Liver (tissue), 9 donors: ENCODE results near the gene NT5C1A. TPM values are rescaled to one million over a fixed set of nuclear protein-coding genes. Genes with fewer than 3 reads are reported as not detected.

ENCODE experiments used
- DNase-seq: peaks from one replicate; pipeline ENCODE4 v3.0.0-alpha.2; 2017; ENCODE audit warnings: low spot score
- H3K27ac ChIP-seq, 2 donors: one replicate each; pipeline ENCODE4 v1.7.0; 2013; ENCODE audit warnings: inconsistent platforms in 2 of 2, low read length in 2 of 2, control low read depth in 1 of 2, low read depth in 1 of 2, mild to moderate bottlenecking in 1 of 2
- H3K27me3 ChIP-seq, 4 donors: one replicate each; pipeline versions ENCODE4 v1.6.1 to v1.7.0; 2013; ENCODE audit warnings: low read length in 3 of 4, inconsistent platforms in 1 of 4, mild to moderate bottlenecking in 1 of 4, moderate library complexity in 1 of 4; ENCODE audit not compliant: control insufficient read depth in 4 of 4, insufficient read depth in 4 of 4
- H3K36me3 ChIP-seq, 4 donors: one replicate each; pipeline versions ENCODE4 v1.6.1 to v1.7.0; 2013; ENCODE audit warnings: low read length in 3 of 4, mild to moderate bottlenecking in 3 of 4, low read depth in 1 of 4, moderate library complexity in 1 of 4; ENCODE audit not compliant: control insufficient read depth in 4 of 4, insufficient read depth in 3 of 4
- H3K4me1 ChIP-seq, 4 donors: one replicate each; pipeline versions ENCODE4 v1.6.1 to v1.7.0; 2013; ENCODE audit warnings: low read length in 3 of 4, mild to moderate bottlenecking in 3 of 4, moderate library complexity in 1 of 4; ENCODE audit not compliant: control insufficient read depth in 4 of 4, insufficient read depth in 4 of 4
- H3K4me3 ChIP-seq, 3 donors: one replicate each; pipeline versions ENCODE4 v1.6.1 to v1.7.0; 2013; ENCODE audit warnings: low read length in 3 of 3, control low read depth in 1 of 3, low read depth in 1 of 3, mild to moderate bottlenecking in 1 of 3
- H3K9ac ChIP-seq, 2 donors: one replicate each; pipeline ENCODE4 v1.7.0; 2013; ENCODE audit warnings: low read length in 2 of 2, mild to moderate bottlenecking in 2 of 2, moderate library complexity in 2 of 2, control low read depth in 1 of 2, low read depth in 1 of 2
- H3K9me3 ChIP-seq, 4 donors: one replicate each; pipeline versions ENCODE4 v1.6.1 to v1.7.0; 2013; ENCODE audit warnings: low read length in 3 of 4; ENCODE audit not compliant: control insufficient read depth in 4 of 4
- CTCF ChIP-seq: fragments of 150-350 bp; IDR thresholded peaks from 2 replicates; pipeline ENCODE4 v1.5.1; 2017; ENCODE audit warnings: improper control_type of control experiment, low read depth, low read length; ENCODE audit not compliant: missing input control
- FOXA2 ChIP-seq: IDR thresholded peaks from 2 replicates; pipeline ENCODE4 v1.6.1; 2016; ENCODE audit warnings: antibody characterized with exemption
- GABPA ChIP-seq, 2 donors: IDR thresholded peaks in 1 of 2; conservative IDR thresholded peaks in 1 of 2; 2 replicates each; pipeline ENCODE4 v1.6.1; 2016; ENCODE audit warnings: antibody characterized with exemption in 2 of 2, mild to moderate bottlenecking in 1 of 2, moderate library complexity in 1 of 2
- HNF4G ChIP-seq: IDR thresholded peaks from 2 replicates; pipeline ENCODE4 v1.6.1; 2016; ENCODE audit warnings: antibody characterized with exemption
- JUND ChIP-seq, 2 donors: IDR thresholded peaks; 2 replicates each; pipeline ENCODE4 v1.6.1; 2016; ENCODE audit warnings: antibody characterized with exemption in 2 of 2
- MAX ChIP-seq: IDR thresholded peaks from 2 replicates; pipeline ENCODE4 v1.6.1; 2016; ENCODE audit warnings: antibody characterized with exemption
- RAD21 ChIP-seq, 2 donors: IDR thresholded peaks; 2 replicates each; pipeline ENCODE4 v1.6.1; 2016; ENCODE audit warnings: antibody characterized with exemption in 2 of 2, mild to moderate bottlenecking in 2 of 2
- REST ChIP-seq: IDR thresholded peaks from 2 replicates; pipeline ENCODE4 v1.6.1; 2016; ENCODE audit warnings: antibody characterized with exemption, mild to moderate bottlenecking
- RXRA ChIP-seq, 2 donors: IDR thresholded peaks; 2 replicates each; pipeline ENCODE4 v1.6.1; 2017 to 2018; ENCODE audit warnings: antibody characterized with exemption in 2 of 2, mild to moderate bottlenecking in 1 of 2
- SP1 ChIP-seq: IDR thresholded peaks from 2 replicates; pipeline ENCODE4 v1.6.1; 2018; ENCODE audit warnings: antibody characterized with exemption, mild to moderate bottlenecking
- ZBTB33 ChIP-seq: IDR thresholded peaks from 2 replicates; pipeline ENCODE4 v1.6.1; 2016; ENCODE audit warnings: antibody characterized with exemption
- WGBS: extraction: QIAGEN DNeasy Blood & Tissue Kit; methylation state at CpG from one replicate; pipeline ENCODE4 v1.1.7; 2013; 5-methylcytosine and 5-hydroxymethylcytosine counted together
- polyA plus RNA-seq, 2 donors: library from polyadenylated mRNA; stranded (reverse) in 1 of 2; unstranded in 1 of 2; fragments of 200-250 nt in 1 of 2; fragments of >200 nt in 1 of 2; fragmentation: Nextera tagmentation in 1 of 2; extraction: Ambion mirVana in 1 of 2; gene quantifications; one replicate each; pipeline versions ENCODE4 v1.2.1 to v1.2.3, GENCODE V29; 2013 to 2015
- total RNA-seq, 2 donors: library from RNA; depleted of rRNA; stranded (reverse); fragments of >200 nt; gene quantifications; one replicate each; pipeline ENCODE4 v1.2.3, GENCODE V29; 2014
- donor health status: healthy.
- donor health status: healthy.
- donor health status: healthy.
- donor health status: healthy.
- donor health status: healthy.

Gene NT5C1A
- total and polyA plus RNA-seq, 4 donors: 0.05 to 0.08 TPM; not detected in 2

- TF ChIP-seq REST (no peak), GABPA (IDR thresholded peaks at IDR 0.05 in 1 of 2, conservative IDR thresholded peaks at IDR 0.05 in 1 of 2) (no peak), RAD21 (IDR thresholded peaks at IDR 0.05) (peak in 1 of 2 donors; percentile 32)
- no peak overlapping the region for H3K27ac ChIP-seq
- DNase-seq: no peak
- H3K27me3 ChIP-seq: peaks cover 0 to 3% (median 2%) of the 10 kb centered on the region in 4 donors
- no peaks in the 10 kb centered on the region for H3K36me3 ChIP-seq
- 17% methylated on average over 12 of the region's 12 CpGs for WGBS
- no peaks in the 10 kb centered on the region for H3K9me3 ChIP-seq
- H3K9ac ChIP-seq: no peak overlapping the region
- H3K4me3 ChIP-seq: no peak overlapping the region
- H3K4me1 ChIP-seq: peaks cover 2 to 14% (median 4%) of the 10 kb centered on the region in 4 donors
These were observed 642 bp upstream of the NT5C1A start for GRCh38 chr1:39672551-39672947.

- TF ChIP-seq GABPA (IDR thresholded peaks at IDR 0.05 in 1 of 2, conservative IDR thresholded peaks at IDR 0.05 in 1 of 2): no peak
- no peak for TF ChIP-seq REST
- Histone ChIP-seq H3K9ac (no peak overlapping the region), H3K9me3 (no peaks in the 10 kb centered on the region), H3K27me3 (peaks cover 0 to 3% (median 2%) of the 10 kb centered on the region in 4 donors), H3K27ac (no peak overlapping the region), H3K36me3 (no peaks in the 10 kb centered on the region), H3K4me1 (peaks cover 2 to 14% (median 4%) of the 10 kb centered on the region in 4 donors), H3K4me3 (peak overlapping the region in 1 of 3 donors; percentile 58)
- DNase-seq: no peak
- WGBS: 3% methylated on average over 26 of the region's 26 CpGs
These were observed 494 bp downstream of the NT5C1A start for GRCh38 chr1:39671433-39671792.

- TF ChIP-seq REST: no peak
- TF ChIP-seq RXRA (IDR thresholded peaks at IDR 0.05): no peak
- TF ChIP-seq ZBTB33: no peak
- no peak for TF ChIP-seq GABPA (IDR thresholded peaks at IDR 0.05 in 1 of 2, conservative IDR thresholded peaks at IDR 0.05 in 1 of 2)
- TF ChIP-seq SP1: no peak
- no peak for TF ChIP-seq FOXA2
- TF ChIP-seq CTCF: no peak
- TF ChIP-seq JUND (IDR thresholded peaks at IDR 0.05): no peak
- no peak for TF ChIP-seq MAX
- no peak for TF ChIP-seq HNF4G
- Histone ChIP-seq H3K27ac (no peak overlapping the region), H3K36me3 (no peaks in the 10 kb centered on the region), H3K27me3 (peaks cover 0 to 6% (median 3%) of the 10 kb centered on the region in 4 donors), H3K4me3 (no peak overlapping the region), H3K9me3 (no peaks in the 10 kb centered on the region), H3K9ac (no peak overlapping the region), H3K4me1 (peaks cover 2 to 14% (median 4%) of the 10 kb centered on the region in 4 donors)
- no peak for DNase-seq
- 89% methylated on average over 1 of the region's 1 CpG for WGBS
These were observed 1.2 kb downstream of the NT5C1A start for GRCh38 chr1:39670689-39671088.
